ENCODE measurements around the gene CDK14.
"Not testable (repeated sequence)": the region's sequence is repeated elsewhere in the genome, so short reads cannot be mapped to it uniquely, and the experiment has no call there.

CDK14 gene

GRCh38 chr7:90597563-90598253 lies 1.6 kb downstream of the CDK14 start:
- DNase-seq = no peak

GRCh38 chr7:90599038-90599437 lies 2.9 kb downstream of the CDK14 start:
- DNase-seq = peak in 1 of 3 donors; percentile 10

- DNase-seq = peak; percentile 47 to 92 (median 88)
These were observed 3.9 kb downstream of the CDK14 start for GRCh38 chr7:90599892-90600555.

- no peak for DNase-seq
These were observed 6.2 kb downstream of the CDK14 start for GRCh38 chr7:90602303-90602702.

- DNase-seq = no peak
These were observed 7.2 kb downstream of the CDK14 start for GRCh38 chr7:90603346-90603745.

GRCh38 chr7:90604383-90604782 lies 8.3 kb downstream of the CDK14 start:
- DNase-seq = no peak

- DNase-seq = no peak
These were observed 8.9 kb downstream of the CDK14 start for GRCh38 chr7:90605055-90605454.

- no peak for DNase-seq
These were observed 11.1 kb downstream of the CDK14 start for GRCh38 chr7:90607196-90607595.

GRCh38 chr7:90610105-90610504 lies 14.0 kb downstream of the CDK14 start:
- DNase-seq = no peak

- no peak for DNase-seq
These were observed 15.0 kb downstream of the CDK14 start for GRCh38 chr7:90611115-90611514.

- peak; percentile 88 to 97 (median 95) for DNase-seq
These were observed 17.0 kb downstream of the CDK14 start for GRCh38 chr7:90613088-90613498.

GRCh38 chr7:90617442-90617841 lies 21.3 kb downstream of the CDK14 start:
- DNase-seq = peak; percentile 39 to 77 (median 57)

- DNase-seq = no peak
These were observed 22.8 kb downstream of the CDK14 start for GRCh38 chr7:90618876-90619275.

GRCh38 chr7:90621125-90621746 lies 25.1 kb downstream of the CDK14 start:
- peak; percentile 88 to 97 (median 95) for DNase-seq

GRCh38 chr7:90621747-90622140 lies 25.6 kb downstream of the CDK14 start:
- DNase-seq = peak; percentile 59 to 60 (median 59)

GRCh38 chr7:90622670-90623069 lies 26.5 kb downstream of the CDK14 start:
- no peak for DNase-seq

GRCh38 chr7:90624225-90624911 lies 28.2 kb downstream of the CDK14 start:
- peak in 2 of 3 donors; percentile 71 to 75 for DNase-seq

GRCh38 chr7:90625051-90625450 lies 28.9 kb downstream of the CDK14 start:
- no peak for DNase-seq

GRCh38 chr7:90625562-90625961 lies 29.4 kb downstream of the CDK14 start:
- no peak for DNase-seq

- no peak for DNase-seq
These were observed 29.9 kb downstream of the CDK14 start for GRCh38 chr7:90626013-90626412.

GRCh38 chr7:90629297-90629918 lies 33.3 kb downstream of the CDK14 start:
- DNase-seq = peak; percentile 79 to 86 (median 80)

- no peak for DNase-seq
These were observed 35.4 kb downstream of the CDK14 start for GRCh38 chr7:90631502-90631901.

GRCh38 chr7:90639683-90640082 lies 43.6 kb downstream of the CDK14 start:
- not testable (repeated sequence) for DNase-seq

All from suppressor macrophage treated with lipopolysaccharide for 1 hour (primary cell).